A172 (cell line): Measurements from ENCODE around the gene YPEL1. TPM values are rescaled to one million over a fixed set of nuclear protein-coding genes. Genes with fewer than 3 reads are reported as not detected.
"Not testable (repeated sequence)": the region's sequence is repeated elsewhere in the genome, so short reads cannot be mapped to it uniquely, and the experiment has no call there.

ENCODE experiments used
- DNase-seq: peaks from one replicate; pipeline ENCODE4 v3.0.0-alpha.2; 2015; ENCODE audit warnings: low spot score
- total RNA-seq: library from RNA; depleted of rRNA; stranded (reverse); fragments of >200 nt; shearing (Covaris generic); gene quantifications from 2 replicates; pipeline ENCODE4 v1.2.3, GENCODE V29; 2014

YPEL1 gene
- total RNA-seq, 1 experiment from 2014 or later: 2.7 TPM

GRCh38 chr22:21699643-21700042, 36.0 kb downstream of the YPEL1 start:
- DNase-seq: no peak

GRCh38 chr22:21698430-21699329, 36.9 kb downstream of the YPEL1 start:
- no peak for DNase-seq

- no peak for DNase-seq
These were observed 37.7 kb downstream of the YPEL1 start for GRCh38 chr22:21697880-21698279.

DNA sequence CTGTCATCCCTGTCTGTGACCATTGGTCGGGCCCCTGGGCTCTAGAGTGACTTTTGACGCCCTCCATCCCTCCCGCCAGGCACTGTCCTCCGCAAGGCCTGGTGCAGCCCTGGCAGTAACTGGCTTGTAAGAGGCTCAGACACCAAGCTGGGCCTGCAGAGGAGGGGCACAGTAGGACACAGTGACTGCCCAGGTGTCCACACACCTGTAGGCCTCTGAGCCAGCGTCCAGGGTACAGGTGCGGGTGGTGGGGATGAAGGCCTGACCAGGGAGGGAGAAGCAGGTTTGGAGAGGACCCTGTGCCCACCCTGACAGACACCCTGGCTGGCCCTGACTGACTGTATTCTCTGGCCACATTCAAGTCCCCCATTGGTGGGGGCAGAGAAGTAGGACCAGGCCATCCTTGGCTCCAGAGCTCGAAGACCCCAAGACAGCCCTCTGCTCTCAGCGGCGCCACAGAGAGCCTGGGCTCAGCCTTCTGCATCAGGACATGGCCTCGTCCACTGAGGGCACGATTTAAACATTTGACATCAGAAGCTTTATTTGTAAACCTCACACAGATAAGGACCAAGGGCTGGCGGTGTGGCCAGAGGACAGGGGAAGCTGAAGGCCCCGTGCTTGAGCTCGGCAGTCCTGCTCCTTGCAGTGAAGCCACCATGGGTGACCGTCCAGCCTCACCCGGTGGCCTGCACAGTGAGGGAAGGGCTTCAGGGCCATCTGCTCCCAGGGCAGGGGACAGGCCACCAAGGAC, 38.4 kb downstream of the YPEL1 start:
- DNase-seq: no peak

- DNase-seq: no peak
These were observed 39.5 kb downstream of the YPEL1 start for GRCh38 chr22:21696115-21696514.

DNA sequence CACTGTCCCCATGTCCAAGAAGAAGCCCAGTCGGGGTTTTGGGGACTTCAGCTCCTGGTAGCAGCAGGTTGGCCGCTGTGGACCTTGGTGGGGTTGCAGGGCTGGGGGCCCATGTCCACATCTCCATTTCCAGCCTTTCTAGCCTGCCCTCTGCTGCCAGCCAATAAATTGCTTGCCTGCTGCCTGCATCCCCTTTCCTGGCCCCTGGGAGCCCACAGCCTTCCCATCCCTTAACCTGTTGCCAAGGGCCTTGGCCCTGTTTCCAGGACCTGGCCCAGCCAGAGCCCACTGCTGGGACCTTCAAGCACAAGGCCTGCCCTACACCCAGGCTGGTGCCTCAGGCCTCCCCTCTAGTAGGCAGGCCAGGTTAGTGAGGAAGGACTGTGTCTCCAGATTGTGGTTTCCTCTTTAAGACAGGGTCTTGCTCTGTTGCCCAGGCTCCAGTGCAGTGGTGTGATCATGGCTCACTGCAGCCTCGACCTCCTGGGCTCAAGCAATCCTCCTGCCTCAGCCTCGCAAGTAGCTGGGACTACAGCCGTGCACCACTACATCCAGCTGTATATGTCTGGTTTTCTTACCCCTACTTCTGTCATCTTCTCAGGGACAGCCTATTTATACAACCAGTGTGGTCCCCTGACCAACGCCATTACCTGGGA, 40.0 kb downstream of the YPEL1 start:
- DNase-seq: no peak

GRCh38 chr22:21694795-21695429, 40.7 kb downstream of the YPEL1 start:
- no peak for DNase-seq

GRCh38 chr22:21694394-21694793, 41.2 kb downstream of the YPEL1 start:
- no peak for DNase-seq

GRCh38 chr22:21693999-21694341, 41.6 kb downstream of the YPEL1 start:
- DNase-seq: no peak

GRCh38 chr22:21693333-21693998, 42.1 kb downstream of the YPEL1 start:
- no peak for DNase-seq

DNA sequence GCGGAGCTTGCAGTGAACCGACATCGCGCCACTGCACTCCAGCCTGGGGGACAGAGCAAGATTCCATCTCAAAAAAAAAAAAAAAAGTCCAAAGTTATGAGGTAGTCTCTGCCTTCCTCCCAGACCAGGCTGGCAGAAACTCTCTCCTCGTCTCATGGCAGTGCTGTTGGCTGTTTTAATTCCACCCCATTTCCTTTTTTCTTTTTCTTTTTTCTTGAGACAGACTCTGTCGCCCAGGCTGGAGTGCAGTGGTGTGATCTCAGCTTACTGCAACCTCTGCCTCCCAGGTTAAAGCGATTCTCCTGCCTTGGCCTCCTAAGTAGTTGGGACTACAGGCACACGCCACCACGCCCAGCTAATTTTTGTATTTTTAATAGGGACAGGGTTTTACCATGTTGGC, 42.7 kb downstream of the YPEL1 start:
- DNase-seq: not testable (repeated sequence)

DNA sequence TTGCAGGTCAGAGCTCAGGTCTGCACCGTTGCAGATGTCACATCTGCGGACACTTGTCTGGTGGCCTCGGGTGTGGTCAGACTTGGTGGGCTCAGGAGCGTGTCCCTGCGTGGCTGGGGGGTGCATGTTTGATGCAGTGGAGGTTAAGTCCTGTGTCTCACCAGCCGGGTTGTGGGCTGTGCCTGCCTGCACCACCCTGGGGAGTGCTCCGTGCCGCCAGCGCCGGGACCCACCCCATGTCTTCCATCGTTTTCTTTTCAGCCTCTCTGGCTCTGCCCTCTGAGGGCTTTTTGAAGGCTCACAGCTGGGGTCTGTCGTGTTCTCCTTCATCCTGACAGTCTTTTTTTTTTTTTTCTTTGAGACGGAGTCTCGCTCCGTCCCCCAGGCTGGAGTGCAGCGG, 43.8 kb downstream of the YPEL1 start:
- no peak for DNase-seq

DNA sequence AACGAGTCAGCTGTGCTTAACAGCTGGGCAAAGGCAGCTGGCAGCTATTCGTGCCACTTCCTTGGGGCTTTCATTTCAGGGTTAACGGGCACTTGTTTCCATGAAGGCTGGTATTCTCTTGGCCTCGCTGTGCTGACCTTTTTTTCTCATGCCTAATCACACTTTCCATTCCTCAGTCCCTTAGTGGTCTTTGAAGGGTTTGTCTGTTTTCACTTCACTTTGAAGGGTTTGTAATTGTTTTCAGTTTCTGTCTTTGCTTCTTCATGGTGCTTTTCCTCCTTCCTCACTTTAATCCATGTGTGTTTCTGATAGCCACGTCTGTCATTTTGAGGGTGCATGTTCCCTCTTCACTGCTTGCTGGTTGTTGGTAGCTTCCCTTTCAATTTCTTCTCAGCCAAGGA, 45.2 kb downstream of the YPEL1 start:
- no peak for DNase-seq

- peak; percentile 22 for DNase-seq
These were observed 46.8 kb downstream of the YPEL1 start for GRCh38 chr22:21688706-21689381.

DNA sequence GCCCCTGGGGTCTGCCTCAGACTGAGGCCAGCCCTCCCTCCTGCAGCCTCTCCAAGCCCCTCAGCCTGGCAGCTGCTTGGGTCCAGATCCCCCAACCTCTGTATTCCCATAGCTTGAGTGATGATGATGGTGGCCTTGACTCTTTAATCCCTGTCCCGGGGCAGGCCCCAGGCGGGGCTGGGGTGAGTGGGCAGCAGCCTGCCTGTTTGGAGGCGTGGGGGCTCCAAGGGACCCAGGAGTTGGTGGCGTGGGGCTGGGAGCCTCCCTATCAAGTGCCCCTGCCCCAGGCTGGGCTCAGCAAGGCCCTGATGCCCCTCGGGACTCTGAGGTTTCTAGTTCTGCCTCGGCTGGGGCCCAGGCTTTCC, 47.3 kb downstream of the YPEL1 start:
- DNase-seq: no peak

- no peak for DNase-seq
These were observed 47.8 kb downstream of the YPEL1 start for GRCh38 chr22:21687685-21688259.

DNA sequence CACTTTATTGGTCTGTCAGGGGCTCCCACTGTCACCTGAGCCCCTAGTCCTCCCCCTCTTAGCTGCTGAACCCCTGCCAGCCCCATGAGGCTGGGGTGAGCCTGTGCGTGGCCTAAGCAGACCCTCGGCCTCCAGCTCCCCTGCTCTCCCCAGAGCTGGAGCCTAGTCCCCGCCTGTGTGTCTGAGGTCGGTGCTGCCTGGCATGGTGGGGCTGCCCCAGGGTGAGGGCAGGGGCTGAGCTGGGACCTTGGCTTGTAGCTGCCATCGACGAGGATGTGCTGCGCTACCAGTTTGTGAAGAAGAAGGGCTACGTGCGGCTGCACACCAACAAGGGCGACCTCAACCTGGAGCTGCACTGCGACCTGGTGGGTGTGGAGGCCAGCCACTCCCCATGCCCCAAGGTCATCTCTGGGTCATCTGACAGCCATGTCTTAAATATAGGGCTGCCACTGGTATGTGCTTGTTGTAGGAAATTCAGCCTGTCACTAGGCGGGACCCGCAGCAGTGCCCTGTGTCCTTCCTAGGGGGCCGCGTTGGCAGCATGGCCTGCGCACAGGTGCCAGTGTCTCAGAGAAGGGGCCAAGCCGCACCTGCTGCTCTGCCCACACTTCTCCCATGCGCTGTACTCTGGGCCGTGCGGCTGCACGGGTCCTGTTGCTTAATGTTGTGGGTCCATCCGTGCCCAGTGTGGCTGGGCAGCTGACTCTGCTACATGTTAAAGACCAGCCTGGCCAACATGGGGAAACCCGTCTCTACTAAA, 48.8 kb downstream of the YPEL1 start:
- DNase-seq: no peak

DNA sequence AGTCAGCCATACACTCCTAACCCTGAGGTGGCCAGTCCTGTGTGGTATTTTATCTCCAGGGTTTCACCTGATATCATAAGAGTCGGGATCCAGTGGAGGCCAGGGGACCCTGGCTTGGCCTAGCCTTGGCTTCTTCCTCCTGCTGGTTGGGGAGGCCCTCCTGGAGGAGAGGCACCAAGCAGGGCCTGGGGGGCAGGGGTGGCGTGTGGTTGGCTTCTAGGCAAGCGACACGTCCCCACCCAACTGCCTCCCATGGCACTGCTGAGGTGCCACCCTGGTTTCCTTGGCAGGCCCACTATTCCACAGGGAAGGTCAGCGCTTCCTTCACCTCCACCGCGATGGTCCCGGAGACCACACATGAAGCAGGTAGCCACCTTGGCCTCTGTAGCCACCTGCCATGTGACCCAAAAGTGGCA, 49.4 kb downstream of the YPEL1 start:
- DNase-seq: no peak

- no peak for DNase-seq
These were observed 50.5 kb downstream of the YPEL1 start for GRCh38 chr22:21685164-21685513.
